Activated T-cell treated with anti-CD3 and anti-CD28 coated beads for 48 hours (primary cell): ENCODE data around the gene ARHGEF38.
A peak's percentile ranks its signal among the peaks of the same experiment; 100 is the strongest.
"Not testable (repeated sequence)": the region's sequence is repeated elsewhere in the genome, so short reads cannot be mapped to it uniquely, and the experiment has no call there.

Experiments
- DNase-seq: peaks from one replicate; pipeline ENCODE4 v3.0.0-alpha.2; 2020; ENCODE audit warnings: low read depth

The ARHGEF38 gene

GRCh38 chr4:105652286-105652888 is 100.0 kb downstream of the ARHGEF38 start:
- no peak for DNase-seq

GRCh38 chr4:105657117-105657765 is 104.8 kb downstream of the ARHGEF38 start:
- no peak for DNase-seq

- DNase-seq = no peak
Measured at GRCh38 chr4:105659190-105659589, 106.8 kb downstream of the ARHGEF38 start.

GRCh38 chr4:105661028-105661427 is 108.6 kb downstream of the ARHGEF38 start:
- no peak for DNase-seq

- DNase-seq = no peak
Measured at GRCh38 chr4:105662935-105663675, 110.7 kb downstream of the ARHGEF38 start.

- DNase-seq = no peak
Measured at GRCh38 chr4:105666693-105667092, 114.3 kb downstream of the ARHGEF38 start.

GRCh38 chr4:105670684-105671083 is 118.3 kb downstream of the ARHGEF38 start:
- DNase-seq = no peak

- no peak for DNase-seq
Measured at GRCh38 chr4:105671301-105671700, 118.9 kb downstream of the ARHGEF38 start.

GRCh38 chr4:105674011-105674410 is 121.6 kb downstream of the ARHGEF38 start:
- DNase-seq = no peak

- no peak for DNase-seq
Measured at GRCh38 chr4:105677709-105678108, 125.3 kb downstream of the ARHGEF38 start.

- no peak for DNase-seq
Measured at GRCh38 chr4:105679186-105679585, 126.8 kb downstream of the ARHGEF38 start.

GRCh38 chr4:105683038-105683437 is 130.6 kb downstream of the ARHGEF38 start:
- DNase-seq = no peak

GRCh38 chr4:105686571-105686970 is 134.2 kb downstream of the ARHGEF38 start:
- no peak for DNase-seq

- not testable (repeated sequence) for DNase-seq
Measured at GRCh38 chr4:105694812-105695211, 142.4 kb downstream of the ARHGEF38 start.

GRCh38 chr4:105695832-105696231 is 143.4 kb downstream of the ARHGEF38 start:
- DNase-seq = not testable (repeated sequence)

GRCh38 chr4:105698607-105699006 is 146.2 kb downstream of the ARHGEF38 start:
- DNase-seq = no peak

- no peak for DNase-seq
Measured at GRCh38 chr4:105707782-105708180, 155.4 kb downstream of the ARHGEF38 start.

- DNase-seq = peak; percentile 85
Measured at GRCh38 chr4:105708181-105709080, 156.0 kb downstream of the ARHGEF38 start, which contains the start of the genes GSTCD and INTS12. Gene GSTCD, plus strand, starts transcription at chr4:105708784. Its CDS starts 8,830 bp downstream, at chr4:105717614. Gene INTS12, minus strand, starts transcription at chr4:105708689. Its CDS starts 8,684 bp downstream, at chr4:105700005.

- DNase-seq = no peak
Measured at GRCh38 chr4:105709081-105709450, 156.6 kb downstream of the ARHGEF38 start.

GRCh38 chr4:105710012-105710600 is 157.7 kb downstream of the ARHGEF38 start:
- no peak for DNase-seq

- no peak for DNase-seq
Measured at GRCh38 chr4:105710678-105711077, 158.3 kb downstream of the ARHGEF38 start.

GRCh38 chr4:105712766-105713165 is 160.3 kb downstream of the ARHGEF38 start:
- DNase-seq = no peak
